Mesenchymal stem cell (in vitro differentiated cells and primary cell): Measurements from ENCODE around the gene REXO5.
"Not testable (repeated sequence)": the region's sequence is repeated elsewhere in the genome, so short reads cannot be mapped to it uniquely, and the experiment has no call there.

Experiments
- DNase-seq: peaks from one replicate; pipeline ENCODE4 v3.0.0-alpha.2; 2013
- H2AFZ ChIP-seq: one replicate; pipeline ENCODE4 v1.6.1; 2013; ENCODE audit warnings: low read depth, mild to moderate bottlenecking, control low read depth, inconsistent platforms, low read length, moderate library complexity
- H2AK5ac ChIP-seq: 2 replicates; pipeline ENCODE4 v1.6.1; 2013; ENCODE audit warnings: low read length, moderate library complexity, mild to moderate bottlenecking, inconsistent platforms; ENCODE audit not compliant: severe bottlenecking
- H2BK120ac ChIP-seq: one replicate; pipeline ENCODE4 v1.6.1; 2013; ENCODE audit warnings: low read depth, mild to moderate bottlenecking, inconsistent platforms, low read length, moderate library complexity
- H2BK12ac ChIP-seq, 2 experiments: one replicate each; pipeline ENCODE4 v1.6.1; 2013; ENCODE audit warnings: inconsistent platforms in 2 of 2, low read length in 2 of 2, mild to moderate bottlenecking in 2 of 2, moderate library complexity in 2 of 2, control low read depth in 1 of 2
- H2BK15ac ChIP-seq: one replicate; pipeline ENCODE4 v1.6.1; 2013; ENCODE audit warnings: mild to moderate bottlenecking, low read depth, inconsistent platforms; ENCODE audit not compliant: poor library complexity, severe bottlenecking
- H2BK5ac ChIP-seq: 2 replicates; pipeline ENCODE4 v1.6.1; 2013; ENCODE audit warnings: low read depth, mild to moderate bottlenecking, low read length, control low read depth, inconsistent platforms; ENCODE audit not compliant: poor library complexity, severe bottlenecking
- H3K14ac ChIP-seq, 2 experiments: one replicate each; pipeline ENCODE4 v1.6.1; 2013; ENCODE audit warnings: inconsistent platforms in 2 of 2, low read length in 2 of 2, control low read depth in 1 of 2, mild to moderate bottlenecking in 1 of 2, moderate library complexity in 1 of 2
- H3K18ac ChIP-seq, 2 experiments: one replicate each; pipeline ENCODE4 v1.6.1; 2013; ENCODE audit warnings: inconsistent platforms in 2 of 2, low read length in 2 of 2, control low read depth in 1 of 2, low read depth in 1 of 2, mild to moderate bottlenecking in 1 of 2
- H3K23ac ChIP-seq, 2 experiments: one replicate each; pipeline ENCODE4 v1.6.1; 2013; ENCODE audit warnings: inconsistent platforms in 2 of 2, low read length in 2 of 2, mild to moderate bottlenecking in 2 of 2, moderate library complexity in 2 of 2, control low read depth in 1 of 2
- H3K27ac ChIP-seq: 2 replicates; pipeline ENCODE4 v1.5.1; 2013; ENCODE audit warnings: mild to moderate bottlenecking, moderate library complexity, low read length, control low read depth, inconsistent platforms; ENCODE audit not compliant: poor library complexity, severe bottlenecking
- H3K27me3 ChIP-seq, 2 experiments: 2 replicates each; pipeline versions ENCODE4 v1.6.1 to v1.7.0; 2013; ENCODE audit warnings: low read length in 2 of 2, mild to moderate bottlenecking in 2 of 2, moderate library complexity in 2 of 2, control low read depth in 1 of 2, inconsistent platforms in 1 of 2; ENCODE audit not compliant: control insufficient read depth in 1 of 2, insufficient read depth in 1 of 2
- H3K36me3 ChIP-seq, 2 experiments: 2 replicates each; pipeline versions ENCODE4 v1.6.1 to v1.7.0; 2013; ENCODE audit warnings: low read length in 2 of 2, control low read depth in 1 of 2, inconsistent platforms in 1 of 2, low read depth in 1 of 2, mild to moderate bottlenecking in 1 of 2; ENCODE audit not compliant: insufficient read depth in 2 of 2, control insufficient read depth in 1 of 2
- H3K4ac ChIP-seq, 2 experiments: one replicate each; pipeline ENCODE4 v1.6.1; 2013; ENCODE audit warnings: inconsistent platforms in 2 of 2, low read length in 2 of 2, mild to moderate bottlenecking in 2 of 2, moderate library complexity in 2 of 2, control low read depth in 1 of 2, low read depth in 1 of 2
- H3K4me1 ChIP-seq: 2 replicates; pipeline ENCODE4 v1.6.1; 2013; ENCODE audit warnings: low read depth, low read length, control low read depth; ENCODE audit not compliant: control insufficient read depth, insufficient read depth
- H3K4me2 ChIP-seq: 2 replicates; pipeline ENCODE4 v1.6.1; 2013; ENCODE audit warnings: low read length, mild to moderate bottlenecking, inconsistent platforms; ENCODE audit not compliant: poor library complexity, severe bottlenecking
- H3K4me3 ChIP-seq, 2 experiments: 2 replicates each; pipeline versions ENCODE4 v1.5.1 to v1.7.0; 2013; ENCODE audit warnings: low read length in 2 of 2, mild to moderate bottlenecking in 2 of 2, control low read depth in 1 of 2, low read depth in 1 of 2; ENCODE audit not compliant: insufficient read depth in 1 of 2
- H3K79me1 ChIP-seq: replicated peaks from 2 replicates; pipeline ENCODE4 v1.6.1; 2013; ENCODE audit warnings: mild to moderate bottlenecking, control low read depth, low read length, inconsistent platforms; ENCODE audit not compliant: poor library complexity, severe bottlenecking
- H3K9ac ChIP-seq: 2 replicates; pipeline ENCODE4 v1.7.0; 2013; ENCODE audit warnings: mild to moderate bottlenecking, low read length, moderate library complexity
- H3K9me3 ChIP-seq: 2 replicates; pipeline ENCODE4 v1.7.0; 2013; ENCODE audit warnings: mild to moderate bottlenecking, low read length; ENCODE audit not compliant: control insufficient read depth
- H4K8ac ChIP-seq: one replicate; pipeline ENCODE4 v1.6.1; 2013; ENCODE audit warnings: inconsistent platforms, mild to moderate bottlenecking, low read length, moderate library complexity
- H4K91ac ChIP-seq: one replicate; pipeline ENCODE4 v1.6.1; 2013; ENCODE audit warnings: mild to moderate bottlenecking, low read length, inconsistent platforms
- WGBS: methylation state at CpG from one replicate; pipeline ENCODE4 v1.1.7; 2013; ENCODE audit warnings: mixed read lengths; 5-methylcytosine and 5-hydroxymethylcytosine counted together

REXO5 gene

DNA sequence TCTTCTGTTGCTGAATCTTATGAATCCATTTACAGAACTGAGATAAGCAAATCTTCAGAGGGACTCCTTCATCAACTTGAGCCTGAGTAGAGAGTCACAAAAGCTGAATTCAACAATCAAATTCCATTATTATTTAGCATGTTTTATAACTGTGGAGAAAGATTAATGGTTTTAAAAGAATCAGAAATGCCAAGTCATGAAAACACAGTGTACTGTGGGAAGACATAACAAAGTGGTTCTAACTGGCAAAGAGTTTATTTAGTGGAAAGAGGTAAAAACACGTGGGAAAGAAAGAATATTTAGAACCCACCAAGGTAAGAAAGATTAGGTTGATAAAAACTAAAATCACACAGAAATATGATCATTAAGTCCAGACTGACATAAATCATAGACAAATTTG lies 5.0 kb upstream of the REXO5 start:
- no peaks in the 10 kb centered on the region for H3K27me3 ChIP-seq
- H3K79me1 ChIP-seq = no peaks in the 10 kb centered on the region
- H4K8ac ChIP-seq = no peak overlapping the region
- no CpG with 5 or more reads among the region's 1 CpG for WGBS
- no peaks in the 10 kb centered on the region for H3K9me3 ChIP-seq
- no peak overlapping the region for H3K27ac ChIP-seq
- H2AK5ac ChIP-seq = no peak overlapping the region
- no peak for DNase-seq
- H3K4ac ChIP-seq = no peak overlapping the region
- no peak overlapping the region for H3K9ac ChIP-seq
- no peak overlapping the region for H3K18ac ChIP-seq
- peaks cover 0 to 36% of the 10 kb centered on the region in 2 experiments for H3K36me3 ChIP-seq
- no peak overlapping the region for H3K4me3 ChIP-seq
- H2BK15ac ChIP-seq = no peak overlapping the region
- no peak overlapping the region for H4K91ac ChIP-seq
- no peak overlapping the region for H3K23ac ChIP-seq
- no peak overlapping the region for H2BK12ac ChIP-seq
- no peak overlapping the region for H3K14ac ChIP-seq
- H2BK120ac ChIP-seq = no peak overlapping the region
- no peak overlapping the region for H3K4me2 ChIP-seq
- H2AFZ ChIP-seq = no peak overlapping the region
- no peaks in the 10 kb centered on the region for H3K4me1 ChIP-seq
- no peak overlapping the region for H2BK5ac ChIP-seq

DNA sequence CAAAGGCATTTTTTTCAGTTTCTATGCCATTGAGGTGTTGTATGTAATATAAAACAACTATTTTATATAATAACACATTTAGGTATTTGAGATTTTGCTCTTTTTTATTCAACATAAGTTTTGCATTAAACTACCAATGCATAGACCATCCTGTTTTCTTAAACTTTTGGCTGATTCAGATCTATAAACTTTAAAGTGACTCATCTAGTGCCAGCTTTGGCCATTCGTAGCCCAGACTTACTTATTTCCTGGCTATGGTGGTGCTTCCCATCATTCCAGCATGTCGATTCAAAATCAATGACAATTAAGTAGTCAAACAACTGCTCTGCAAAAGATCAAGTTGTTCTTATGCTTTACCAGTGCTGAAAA lies 3.2 kb upstream of the REXO5 start:
- H3K4me1 ChIP-seq = peaks cover 3% of the 10 kb centered on the region
- H3K79me1 ChIP-seq = peaks cover 2% of the 10 kb centered on the region
- H2BK5ac ChIP-seq = no peak overlapping the region
- H4K8ac ChIP-seq = no peak overlapping the region
- no peaks in the 10 kb centered on the region for H3K9me3 ChIP-seq
- no peak overlapping the region for H3K4me2 ChIP-seq
- no peak overlapping the region for H3K4ac ChIP-seq
- no peak for DNase-seq
- H2AK5ac ChIP-seq = no peak overlapping the region
- no peaks in the 10 kb centered on the region for H3K27me3 ChIP-seq
- WGBS = 58% methylated on average over 2 of the region's 2 CpGs
- no peak overlapping the region for H3K23ac ChIP-seq
- no peak overlapping the region for H2BK120ac ChIP-seq
- H3K36me3 ChIP-seq = peaks cover 0 to 20% of the 10 kb centered on the region in 2 experiments
- H3K27ac ChIP-seq = no peak overlapping the region
- H3K18ac ChIP-seq = no peak overlapping the region
- H3K14ac ChIP-seq = no peak overlapping the region
- no peak overlapping the region for H2AFZ ChIP-seq
- H2BK12ac ChIP-seq = no peak overlapping the region
- no peak overlapping the region for H2BK15ac ChIP-seq
- H3K9ac ChIP-seq = no peak overlapping the region
- no peak overlapping the region for H3K4me3 ChIP-seq
- no peak overlapping the region for H4K91ac ChIP-seq

DNA sequence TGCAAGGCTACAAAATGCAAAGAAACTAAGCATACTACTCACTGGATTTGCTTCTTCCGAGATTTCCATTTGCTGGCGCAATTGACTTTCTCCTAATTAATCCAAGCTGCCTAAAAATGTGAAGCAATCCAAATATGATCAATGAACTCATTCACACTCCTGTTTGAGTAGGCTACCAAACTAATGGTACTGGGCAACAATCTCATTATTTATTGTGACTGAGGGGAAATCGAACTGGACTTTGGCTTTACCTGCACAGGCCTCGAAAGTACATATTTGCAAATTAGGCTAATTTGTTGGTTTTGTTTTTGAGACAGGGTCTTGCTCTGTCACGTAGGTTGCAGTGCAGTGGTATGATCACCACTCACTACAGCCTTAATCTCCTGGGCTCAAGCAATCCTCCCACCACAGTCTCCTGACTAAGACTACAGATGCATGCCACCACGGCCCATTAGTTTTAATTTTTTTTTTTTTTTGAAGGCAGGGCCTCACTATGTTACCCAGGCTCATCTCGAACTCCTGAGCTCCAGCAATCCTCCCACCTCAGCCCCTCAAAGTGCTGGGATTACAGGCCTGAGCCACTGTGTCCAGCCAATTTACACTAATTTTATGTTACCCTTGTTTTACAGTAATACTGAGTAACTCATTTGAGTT lies 2.6 kb upstream of the REXO5 start:
- no peak overlapping the region for H2AFZ ChIP-seq
- H3K18ac ChIP-seq = no peak overlapping the region
- H3K23ac ChIP-seq = no peak overlapping the region
- H3K9me3 ChIP-seq = no peaks in the 10 kb centered on the region
- no peak for DNase-seq
- no peak overlapping the region for H2BK12ac ChIP-seq
- no peak overlapping the region for H3K9ac ChIP-seq
- no peak overlapping the region for H2BK120ac ChIP-seq
- no peak overlapping the region for H2AK5ac ChIP-seq
- H3K14ac ChIP-seq = no peak overlapping the region
- H3K4me3 ChIP-seq = no peak overlapping the region
- no peak overlapping the region for H2BK15ac ChIP-seq
- H2BK5ac ChIP-seq = no peak overlapping the region
- H3K27me3 ChIP-seq = no peaks in the 10 kb centered on the region
- no peak overlapping the region for H3K4me2 ChIP-seq
- peaks cover 3% of the 10 kb centered on the region for H3K4me1 ChIP-seq
- peaks cover 4% of the 10 kb centered on the region for H3K79me1 ChIP-seq
- H4K91ac ChIP-seq = no peak overlapping the region
- peaks cover 0 to 15% of the 10 kb centered on the region in 2 experiments for H3K36me3 ChIP-seq
- WGBS = 86% methylated on average over 6 of the region's 7 CpGs
- H3K27ac ChIP-seq = no peak overlapping the region
- H3K4ac ChIP-seq = no peak overlapping the region
- no peak overlapping the region for H4K8ac ChIP-seq

DNA sequence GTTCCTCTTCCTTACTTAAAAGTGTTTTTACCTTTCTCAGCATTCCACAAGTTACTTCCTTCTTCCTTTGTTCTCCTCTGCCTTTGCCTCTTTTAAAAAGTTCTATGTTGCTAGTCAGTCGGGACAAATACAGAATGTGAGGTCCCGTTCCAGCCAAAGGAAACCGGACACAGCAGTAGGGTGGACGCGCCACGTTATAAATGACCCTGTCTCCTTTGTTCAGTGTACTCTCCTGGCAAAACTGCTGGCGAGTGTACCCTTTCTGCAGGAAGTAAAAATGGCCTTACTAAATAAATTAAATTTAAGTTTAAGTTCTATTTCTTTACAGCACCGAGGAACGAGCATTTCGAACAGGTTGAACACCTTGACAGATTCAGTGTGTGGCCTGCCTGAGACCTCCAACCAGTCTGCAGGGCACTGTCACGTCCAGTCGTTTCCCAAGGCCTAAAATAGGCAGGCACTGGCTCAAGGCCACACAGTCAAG lies 601 bp upstream of the REXO5 start:
- H3K79me1 ChIP-seq, H3K9me3 ChIP-seq, H2BK120ac ChIP-seq, H2BK12ac ChIP-seq, H3K4me1 ChIP-seq, H2AK5ac ChIP-seq, H3K36me3 ChIP-seq, H3K27me3 ChIP-seq, H2BK15ac ChIP-seq, DNase-seq, H3K23ac ChIP-seq, H2BK5ac ChIP-seq: not testable (repeated sequence)
- peak overlapping the region; percentile 80 to 97 for H3K18ac ChIP-seq
- peak overlapping the region; percentile 99 for H2AFZ ChIP-seq
- peak overlapping the region; percentile 93 for H3K9ac ChIP-seq
- WGBS = 34% methylated on average over 11 of the region's 12 CpGs
- peak overlapping the region; percentile 48 for H3K27ac ChIP-seq
- peak overlapping the region; percentile 70 for H3K4me2 ChIP-seq
- H4K8ac ChIP-seq = peak overlapping the region; percentile 97
- peak overlapping the region; percentile 91 to 99 for H3K4me3 ChIP-seq
- peak overlapping the region in 1 of 2 experiments; percentile 50 for H3K14ac ChIP-seq
- H3K4ac ChIP-seq = peak overlapping the region; percentile 79 to 89
- peak overlapping the region; percentile 91 for H4K91ac ChIP-seq
